Measurements from ENCODE around the gene EPHA5.

Gene EPHA5

DNA sequence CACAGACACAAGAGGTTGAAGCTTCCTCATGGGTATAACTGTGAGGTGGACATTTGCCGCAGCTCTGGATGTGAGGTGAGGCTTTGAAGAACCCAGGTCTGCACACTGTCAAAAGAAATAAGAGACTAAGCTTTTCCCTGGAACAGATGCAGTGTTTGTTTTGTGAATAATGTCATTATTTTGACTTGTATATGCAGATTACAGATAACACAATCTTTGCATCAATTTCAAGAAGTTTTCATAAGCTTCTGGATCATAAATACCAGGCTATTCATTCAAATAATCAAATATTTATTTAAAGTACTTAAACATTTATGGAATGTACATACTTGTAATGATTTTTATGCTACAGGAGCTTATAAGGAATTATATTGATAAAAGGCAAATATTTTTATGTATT is 174.8 kb downstream of the EPHA5 start:
- no peak for DNase-seq (ENCODE audit: low spot score)

DNA sequence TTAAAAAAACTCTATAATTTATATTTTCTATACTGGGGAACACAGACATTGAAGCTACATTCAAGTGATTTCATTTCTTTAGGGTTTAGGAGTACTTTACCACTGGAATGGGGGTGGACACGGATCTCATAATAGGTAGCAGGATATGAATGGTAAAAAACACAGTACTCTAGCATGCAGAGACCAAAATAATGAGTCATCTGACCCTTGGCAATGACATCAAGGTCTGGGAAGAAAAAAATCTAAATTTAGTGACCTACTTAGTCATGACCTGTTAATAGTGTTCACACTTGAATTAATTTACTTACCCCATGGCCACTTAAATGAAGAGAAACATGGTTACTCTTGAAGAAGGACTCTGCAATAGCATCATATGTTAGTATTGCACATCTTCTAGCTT is 187.9 kb downstream of the EPHA5 start:
- DNase-seq (ENCODE audit: low spot score): no peak

DNA sequence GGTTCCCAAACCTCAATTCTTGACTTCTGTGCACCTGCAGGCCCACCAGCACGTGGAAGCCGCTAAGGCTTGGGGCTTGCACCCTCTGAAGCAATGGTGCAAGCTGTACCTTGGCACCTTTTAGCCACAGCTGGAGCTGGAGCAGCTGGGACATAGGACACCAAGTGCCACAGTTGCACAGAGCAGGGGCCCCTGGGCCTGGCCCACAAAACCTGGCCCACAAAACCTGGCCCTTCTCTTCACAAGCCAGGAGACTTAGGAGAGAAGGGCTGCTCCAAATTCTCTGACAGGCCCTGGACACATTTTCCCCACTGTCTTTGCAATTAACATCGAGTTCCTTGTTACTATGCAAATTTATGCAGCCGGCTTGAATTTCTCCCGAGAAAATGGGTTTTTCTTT is 197.8 kb downstream of the EPHA5 start:
- no peak for DNase-seq (ENCODE audit: low spot score)

DNA sequence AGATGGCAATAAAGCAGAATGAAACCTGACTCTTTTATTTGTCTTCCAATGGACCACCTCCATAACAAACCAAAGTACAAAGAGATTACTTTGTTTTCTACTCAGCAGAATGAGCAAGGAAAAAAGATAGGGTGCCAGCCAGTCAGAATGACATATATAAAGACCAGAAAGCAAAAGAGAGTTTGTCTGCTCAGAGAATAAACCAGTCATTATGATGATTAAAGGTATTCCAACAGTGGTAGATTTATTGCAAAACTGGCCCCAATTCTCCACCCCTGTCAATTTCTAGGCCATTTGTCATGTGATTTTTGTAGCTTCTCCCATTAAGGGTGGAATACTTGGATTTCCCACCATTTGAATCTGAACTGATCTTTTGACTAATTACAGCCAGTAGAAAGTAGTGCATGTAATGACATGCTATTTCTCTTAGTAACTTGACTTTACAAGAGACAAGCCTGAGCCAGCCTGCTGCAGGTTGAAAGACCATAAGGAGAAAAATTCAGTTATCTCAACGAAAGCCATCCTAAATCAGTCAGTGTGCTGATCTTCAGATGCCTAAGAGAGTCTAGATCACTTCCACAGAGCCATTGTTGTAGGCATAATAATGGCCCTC is 203.1 kb downstream of the EPHA5 start:
- no peak for DNase-seq (ENCODE audit: low spot score)

DNA sequence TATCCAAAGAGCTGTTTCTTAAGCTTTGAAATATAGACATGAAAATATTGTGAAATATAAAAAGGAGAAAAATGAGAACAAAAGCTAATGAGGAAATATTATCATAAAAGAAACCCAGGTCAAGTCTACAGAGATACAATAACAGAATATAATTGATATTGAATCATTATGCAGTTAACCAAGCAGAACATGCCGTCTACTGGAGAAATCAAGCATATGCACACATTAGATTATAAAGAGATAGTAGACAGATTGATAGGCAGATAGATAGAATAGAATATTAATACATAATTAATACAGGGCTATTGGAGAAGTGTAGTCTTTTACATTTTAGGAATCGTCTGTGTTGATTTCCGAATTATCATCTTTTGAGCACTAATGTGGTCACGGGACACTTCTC is 208.5 kb downstream of the EPHA5 start:
- DNase-seq (ENCODE audit: low spot score): no peak

DNA sequence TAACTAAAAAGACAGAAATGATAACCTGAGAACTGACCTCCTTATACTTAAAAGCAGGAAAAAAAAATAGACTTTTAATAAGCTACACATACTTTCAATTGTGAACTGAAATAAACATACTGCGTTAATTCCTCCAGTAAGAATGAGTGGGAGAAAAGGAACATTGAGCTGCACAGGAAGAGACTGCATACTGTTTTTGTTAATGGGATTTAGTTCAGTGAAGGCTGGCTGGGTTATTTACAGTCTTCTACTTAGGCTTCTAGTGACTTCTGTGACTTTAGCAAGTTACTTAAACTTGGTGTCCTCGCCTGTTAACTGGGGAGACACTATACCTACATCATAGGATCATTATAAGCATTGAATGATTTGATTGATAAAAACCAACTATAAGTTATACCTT is 213.3 kb downstream of the EPHA5 start:
- DNase-seq (ENCODE audit: low spot score): no peak

DNA sequence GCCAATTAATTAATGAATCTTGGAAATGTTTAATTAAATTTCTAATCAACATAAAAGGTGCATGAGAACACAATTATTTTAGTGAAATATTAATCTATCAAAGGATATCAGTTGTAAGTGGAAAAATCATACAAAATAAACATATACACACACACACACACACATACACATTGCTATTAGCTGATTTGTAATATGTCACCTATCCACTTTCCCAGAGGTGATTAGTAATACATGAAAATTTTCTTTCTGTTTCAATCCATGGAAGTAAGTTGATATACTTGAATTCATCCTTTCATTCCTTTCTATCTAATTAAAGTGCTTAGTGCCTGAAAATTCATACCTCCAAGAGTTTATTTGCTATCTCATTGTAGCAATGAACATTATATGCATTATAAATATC is 213.7 kb downstream of the EPHA5 start:
- DNase-seq (ENCODE audit: low spot score): no peak

DNA sequence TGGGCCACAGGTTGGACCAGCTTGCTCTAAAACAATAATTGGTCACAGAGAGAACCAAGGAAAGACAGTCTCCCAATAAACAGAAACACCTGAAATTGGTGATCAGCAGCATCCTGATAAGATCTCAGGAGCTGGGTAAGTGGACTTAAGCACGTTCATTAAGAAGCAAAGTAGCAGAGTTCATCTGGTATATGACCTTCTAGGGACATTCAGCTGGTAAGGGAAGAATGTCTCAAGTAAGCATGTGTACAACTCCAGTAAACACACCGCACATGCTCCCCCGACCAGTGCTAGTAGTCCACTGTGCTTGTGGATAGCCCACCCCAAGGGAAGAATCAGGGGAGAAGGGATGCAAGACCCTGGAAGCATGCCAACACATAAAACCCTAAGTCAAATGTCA is 216.9 kb downstream of the EPHA5 start:
- no peak for DNase-seq (ENCODE audit: low spot score)

DNA sequence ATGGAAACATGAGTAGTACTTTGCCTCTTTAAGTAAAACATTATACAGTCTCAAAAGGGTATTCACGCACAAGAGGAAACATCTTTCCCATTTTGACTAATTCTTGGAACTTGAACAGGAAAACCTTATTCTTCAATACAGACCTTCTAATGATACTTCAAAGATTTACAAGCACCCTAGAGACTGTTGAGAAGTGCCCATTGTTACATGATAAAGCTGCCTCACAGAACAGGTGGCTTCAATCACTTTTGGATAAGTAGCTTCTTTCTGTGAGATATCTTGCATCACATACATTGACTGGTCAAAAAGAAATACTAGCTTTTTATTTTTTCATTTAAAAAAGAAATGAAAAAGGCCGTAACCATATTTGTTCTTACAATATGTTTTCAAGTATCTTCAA is 219.4 kb downstream of the EPHA5 start:
- DNase-seq (ENCODE audit: low spot score): no peak

DNA sequence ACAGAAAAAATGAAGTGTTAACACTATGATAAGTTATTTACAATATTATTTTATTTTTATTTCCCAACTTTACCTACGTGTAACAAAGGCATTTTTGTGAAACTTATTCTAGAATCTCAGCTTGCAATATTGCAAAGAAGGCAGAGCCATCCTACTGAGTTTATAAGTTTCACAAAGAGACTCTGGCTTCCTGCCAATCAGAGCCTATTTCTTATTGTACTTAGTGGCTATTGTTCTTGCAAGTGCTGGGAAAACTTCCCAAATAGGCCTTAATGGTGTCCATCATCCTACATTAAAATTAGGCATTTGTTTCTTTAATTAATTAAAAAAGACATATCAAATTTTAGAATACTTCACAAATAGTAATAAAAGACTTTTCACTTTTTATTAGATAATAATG is 233.2 kb downstream of the EPHA5 start:
- no peak for DNase-seq (ENCODE audit: low spot score)

DNA sequence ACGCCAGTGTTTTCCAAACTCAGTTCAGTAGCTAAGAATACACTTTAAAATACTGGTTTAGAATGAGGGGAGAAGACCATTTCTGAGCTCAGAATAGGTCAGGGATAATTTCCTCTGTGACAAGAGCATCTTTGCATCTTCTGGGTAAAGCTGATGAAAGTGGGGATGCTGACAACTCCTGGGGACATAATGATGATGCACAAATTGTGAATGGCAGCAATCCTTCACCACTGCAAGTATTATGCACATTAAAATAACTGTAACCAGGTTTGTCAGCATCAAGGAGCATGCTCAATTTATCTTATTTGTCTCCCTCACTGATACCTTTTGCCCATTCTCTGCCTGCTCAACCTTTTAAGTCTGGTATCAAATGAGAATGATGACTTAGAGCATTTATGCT is 248.2 kb downstream of the EPHA5 start:
- DNase-seq (ENCODE audit: low spot score): no peak

DNA sequence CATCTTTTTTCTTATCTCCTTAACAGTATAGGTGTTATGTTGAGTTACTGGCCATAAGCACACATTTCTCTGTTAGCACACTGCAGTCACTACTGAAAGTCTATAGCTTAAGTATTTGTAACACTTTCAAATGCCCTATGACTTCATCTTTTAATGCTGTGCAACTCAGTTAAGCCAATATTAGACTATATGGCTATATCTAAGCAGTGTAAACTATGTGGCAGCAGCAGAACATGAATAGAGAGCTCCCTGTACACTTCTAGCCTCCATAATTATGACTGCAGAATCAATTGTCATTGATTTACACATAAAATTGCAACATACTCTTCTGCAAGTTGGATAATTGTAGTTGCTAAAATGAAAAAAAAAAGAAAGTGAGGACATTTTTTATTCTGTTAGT is 250.3 kb downstream of the EPHA5 start:
- no peak for DNase-seq (ENCODE audit: low spot score)

DNA sequence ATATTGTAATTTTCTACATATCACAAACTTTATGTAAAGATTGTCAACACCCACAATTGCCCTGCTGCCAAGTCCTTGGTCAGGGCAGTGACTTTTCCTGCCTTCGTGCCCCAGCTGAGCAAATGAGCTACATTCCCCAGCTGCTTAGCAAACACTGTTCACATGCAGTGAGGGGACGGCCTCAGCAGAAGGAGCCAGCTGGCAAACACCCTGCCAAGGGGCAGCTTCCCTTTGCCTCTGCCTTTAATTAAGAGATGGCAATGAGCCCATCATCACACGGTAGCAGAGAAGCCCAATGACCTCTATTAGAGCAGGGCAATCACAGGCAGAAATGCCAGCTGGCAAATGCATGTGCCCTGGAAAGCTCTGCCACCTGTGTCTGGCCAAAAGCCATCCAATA is 253.4 kb downstream of the EPHA5 start:
- DNase-seq (ENCODE audit: low spot score): no peak

DNA sequence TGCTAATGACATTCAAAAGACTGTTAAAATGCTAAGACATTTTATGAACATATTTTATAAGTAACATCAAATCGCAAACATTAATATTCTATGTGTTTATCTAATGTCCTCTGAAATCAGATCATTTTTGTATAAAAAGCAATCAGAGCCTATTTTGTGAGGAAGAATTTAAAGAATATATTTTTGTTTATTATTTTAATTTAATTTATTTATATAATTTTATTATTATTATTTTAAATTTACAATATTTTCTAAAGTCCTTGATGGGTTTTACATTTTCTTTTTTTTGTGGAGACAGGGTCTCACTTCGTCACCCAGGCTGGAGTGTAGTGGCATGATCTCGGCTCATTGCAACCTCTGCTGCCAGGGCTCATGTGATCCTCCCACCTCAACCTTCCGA is 262.8 kb downstream of the EPHA5 start:
- no peak for DNase-seq (ENCODE audit: low spot score)

DNA sequence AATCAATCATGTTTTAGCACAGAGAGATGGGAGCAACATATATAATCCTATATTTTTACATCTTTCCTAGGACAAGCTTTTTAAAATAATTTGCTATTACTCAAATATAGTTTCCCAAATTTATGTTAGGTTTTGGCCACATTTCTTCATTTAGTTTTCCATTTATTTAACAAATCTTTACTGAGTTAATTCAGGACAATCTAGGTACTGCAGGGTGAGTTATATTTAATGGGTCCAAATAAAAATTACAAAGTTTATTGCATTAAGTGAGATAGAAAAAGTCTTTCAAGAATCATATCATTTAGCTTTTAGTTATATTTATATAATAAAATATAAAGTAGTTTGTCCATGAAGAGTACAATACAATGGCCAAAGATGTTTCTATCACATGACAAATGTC is 269.2 kb downstream of the EPHA5 start:
- no peak for DNase-seq (ENCODE audit: low spot score)

DNA sequence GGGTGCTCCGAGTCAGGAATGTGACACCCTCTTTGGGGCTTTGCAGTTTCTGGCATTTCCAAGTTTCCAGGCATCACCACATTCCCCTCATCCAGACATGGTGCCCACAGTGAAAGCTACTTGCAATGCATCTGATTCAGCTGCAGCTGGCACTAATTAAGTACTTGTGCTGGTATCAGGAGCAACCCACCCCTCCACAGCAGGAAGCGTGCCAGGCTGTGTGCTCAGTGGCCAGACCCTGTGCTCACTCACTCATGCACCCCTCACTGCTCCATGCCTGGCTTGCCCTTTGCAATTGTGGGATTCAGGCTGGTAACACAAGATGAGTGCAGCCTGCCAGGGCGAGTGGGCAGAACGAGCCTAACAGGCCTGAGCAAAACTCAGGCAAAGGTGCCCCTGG is 271.2 kb downstream of the EPHA5 start:
- no peak for DNase-seq (ENCODE audit: low spot score)

DNA sequence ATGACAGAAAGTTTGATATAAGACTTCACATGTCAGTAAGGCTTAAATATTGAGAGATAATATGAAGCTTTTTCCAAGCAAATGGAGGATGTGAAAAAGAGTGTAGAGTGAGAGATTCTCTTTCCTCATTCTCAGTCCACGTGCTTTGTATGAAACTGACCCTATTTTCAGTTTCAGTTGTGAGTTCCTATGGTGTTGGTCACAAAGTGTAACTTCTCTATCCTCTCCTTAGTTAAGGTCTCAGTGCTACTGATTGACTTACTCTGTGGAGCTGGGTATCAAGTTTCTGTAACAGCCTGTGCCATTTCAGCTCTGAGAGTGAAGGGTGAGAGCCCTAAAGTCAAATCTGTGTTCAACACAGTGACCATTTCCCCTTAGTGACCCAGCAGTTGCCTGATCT is 277.2 kb downstream of the EPHA5 start:
- no peak for DNase-seq (ENCODE audit: low spot score)

DNA sequence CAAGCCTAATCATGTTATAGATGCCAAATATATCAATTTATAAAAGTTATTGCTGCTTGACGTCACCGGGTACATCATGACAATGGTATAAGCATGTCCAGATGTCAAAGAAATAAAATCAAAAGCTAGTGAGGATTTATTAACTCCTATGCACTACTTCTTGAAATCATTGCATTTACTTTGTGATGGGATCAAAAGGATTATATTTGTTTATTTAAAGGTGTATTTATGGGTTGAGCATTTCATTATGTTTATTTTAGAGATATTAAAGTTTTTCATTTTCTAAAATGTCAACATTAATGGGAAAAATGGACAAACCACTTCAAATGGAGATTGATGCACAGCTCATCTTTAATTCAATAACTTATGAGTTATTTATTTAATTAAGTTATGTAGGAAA is 277.8 kb downstream of the EPHA5 start:
- no peak for DNase-seq (ENCODE audit: low spot score)

DNA sequence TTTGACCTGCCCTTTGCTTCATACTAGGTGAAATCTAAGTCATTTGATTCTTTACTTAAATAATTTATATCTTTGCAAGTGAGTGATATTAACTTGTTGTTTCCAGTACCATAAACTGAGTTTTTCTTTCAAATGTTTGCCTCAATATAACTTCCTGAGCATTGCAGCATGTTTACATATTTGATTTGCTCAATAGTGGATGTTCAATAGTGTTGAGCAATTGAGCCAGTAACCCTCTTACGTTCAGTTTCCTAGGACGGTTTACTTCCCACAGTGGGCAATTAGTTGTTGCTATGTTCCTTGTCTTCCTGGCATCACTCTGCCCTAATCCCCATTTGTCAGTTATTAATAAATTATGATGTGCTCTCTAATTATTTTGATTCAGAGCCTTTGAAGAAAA is 278.5 kb downstream of the EPHA5 start:
- no peak for DNase-seq (ENCODE audit: low spot score)

DNA sequence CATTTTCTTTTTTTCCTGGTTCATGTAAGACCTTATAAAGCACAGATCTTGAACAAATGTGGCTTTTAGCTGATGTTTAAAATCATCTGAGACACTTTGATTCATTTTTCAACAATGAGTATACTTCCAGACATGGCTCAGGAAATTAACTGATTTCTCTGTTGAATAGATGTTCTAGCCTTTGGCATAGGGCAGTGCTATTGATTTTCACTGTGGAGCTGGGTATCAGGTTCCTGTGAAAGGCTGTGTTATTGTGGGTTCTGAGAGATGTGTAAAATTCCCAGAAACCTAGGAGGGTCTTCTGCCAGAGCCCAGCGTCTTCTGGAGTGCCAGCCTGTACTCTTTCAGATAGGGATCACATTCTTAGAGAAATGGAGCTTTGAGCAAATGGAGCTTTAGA is 278.9 kb downstream of the EPHA5 start:
- DNase-seq (ENCODE audit: low spot score): no peak

DNA sequence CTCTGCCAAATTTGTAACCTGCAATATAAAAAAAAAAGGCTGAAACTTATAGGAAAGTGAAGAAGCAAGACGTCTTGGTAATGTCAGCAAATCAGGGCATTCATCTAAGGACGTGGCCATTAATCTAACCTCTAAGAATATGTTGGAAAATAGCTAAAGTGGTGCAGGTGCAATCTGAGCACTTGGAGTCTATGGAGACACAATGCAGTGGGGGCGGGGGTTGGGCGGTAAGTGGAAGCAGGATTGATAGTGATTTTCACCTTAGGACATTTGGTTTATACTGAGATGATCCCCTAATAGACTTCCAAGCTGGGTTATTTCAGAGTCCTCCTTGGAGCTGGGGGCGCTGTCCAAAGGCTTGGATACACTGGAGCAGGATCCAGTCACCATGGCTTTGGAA is 283.4 kb downstream of the EPHA5 start:
- no peak for DNase-seq (ENCODE audit: low spot score)

DNA sequence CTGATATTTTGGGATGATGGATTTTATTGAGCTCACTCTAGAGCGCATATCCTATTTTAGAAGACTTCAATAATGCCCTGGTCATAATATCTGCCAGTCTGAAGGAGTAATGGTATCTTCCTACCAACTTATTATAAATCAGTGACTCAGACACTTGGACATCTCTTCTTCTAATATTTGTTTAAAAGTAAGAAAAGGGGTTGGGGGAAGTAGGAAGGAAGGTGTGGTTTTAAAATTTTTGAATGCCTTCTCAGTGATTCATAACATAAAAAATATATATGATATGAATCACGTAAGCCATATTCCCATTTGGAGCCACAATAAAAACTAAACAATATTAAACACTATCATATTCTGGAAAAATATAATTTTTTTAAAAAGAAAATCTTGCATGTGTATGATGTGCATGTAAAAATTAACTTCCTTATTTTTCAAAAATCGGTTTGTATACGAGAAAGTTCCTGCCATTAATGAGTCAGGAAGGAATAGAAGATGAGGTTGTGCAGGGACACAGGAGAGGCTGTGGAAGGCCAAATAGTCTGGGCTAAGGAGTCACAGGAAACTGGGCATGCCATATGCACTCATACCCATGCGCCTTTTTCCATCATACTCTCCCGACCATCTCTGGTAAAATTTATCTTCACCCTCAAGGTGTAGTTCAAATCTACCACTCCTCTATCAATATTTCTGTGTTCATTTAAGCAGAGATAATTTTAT is 286.5 kb downstream of the EPHA5 start:
- DNase-seq (ENCODE audit: low spot score): no peak

DNA sequence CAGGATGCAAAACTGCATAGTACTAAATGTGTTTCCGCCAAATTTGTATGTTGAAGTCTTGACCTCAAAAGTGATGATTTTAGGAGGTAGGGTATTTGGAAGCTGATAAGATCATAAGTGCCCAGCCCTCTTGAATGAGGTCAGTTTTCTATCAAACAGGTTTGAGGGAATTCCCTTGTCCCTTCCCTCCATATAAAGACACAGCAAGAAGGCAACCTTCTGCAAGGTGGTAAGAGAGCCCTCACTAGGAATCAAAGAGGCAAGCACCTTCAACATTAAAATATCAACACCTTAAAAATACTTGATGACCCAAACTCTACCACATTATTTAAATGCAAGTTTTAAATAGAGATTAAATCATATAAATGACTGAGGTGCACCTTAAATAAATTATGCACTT is 288.6 kb downstream of the EPHA5 start:
- no peak for DNase-seq (ENCODE audit: low spot score)

DNA sequence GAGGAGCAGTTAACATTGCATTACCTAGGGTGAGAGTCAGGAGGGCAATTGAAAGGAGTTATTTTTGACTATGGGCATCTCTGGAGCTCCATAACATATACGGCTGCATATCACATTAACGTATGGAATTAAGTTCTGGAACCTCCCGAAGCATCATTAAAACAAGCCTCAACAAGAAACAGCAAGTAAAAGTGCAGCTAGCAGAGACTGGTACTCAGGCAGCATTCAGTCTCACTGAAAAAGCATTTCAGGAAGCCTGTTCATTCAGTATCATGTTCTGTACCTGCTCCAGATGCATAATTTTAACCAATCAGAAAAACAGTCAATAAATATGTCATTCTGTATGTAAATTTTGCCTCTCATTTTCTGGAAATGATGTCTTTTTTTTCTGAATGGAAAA is 299.6 kb downstream of the EPHA5 start:
- DNase-seq (ENCODE audit: low spot score): no peak

Data from AG08395 (cell line).